Central memory CD4-positive, alpha-beta T cell (primary cell): Measurements from ENCODE around the gene CHAD.
"Not testable (repeated sequence)": the region's sequence is repeated elsewhere in the genome, so short reads cannot be mapped to it uniquely, and the experiment has no call there.

ENCODE experiments used
- DNase-seq: peaks from one replicate; pipeline ENCODE4 v3.0.0; 2022

The CHAD gene

DNA sequence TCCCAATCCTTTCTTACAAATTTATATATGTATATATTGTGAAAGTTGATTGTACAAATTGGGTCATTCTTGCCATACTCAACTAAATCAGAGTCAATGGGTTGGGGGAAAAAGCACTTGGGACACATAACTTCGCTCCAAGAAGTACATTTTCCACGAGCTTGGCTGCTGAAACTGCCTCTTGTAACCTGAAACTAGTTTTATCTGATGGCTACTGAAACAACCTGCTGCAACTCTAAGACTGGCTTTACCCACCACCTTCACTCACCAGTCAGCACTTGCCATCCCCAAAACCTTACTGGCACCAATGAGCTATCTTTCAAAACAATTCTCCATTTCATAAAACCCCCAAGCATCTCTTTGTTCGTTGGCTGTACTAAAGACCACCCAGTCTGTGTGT lies 25.1 kb upstream of the CHAD start:
- DNase-seq = no peak

DNA sequence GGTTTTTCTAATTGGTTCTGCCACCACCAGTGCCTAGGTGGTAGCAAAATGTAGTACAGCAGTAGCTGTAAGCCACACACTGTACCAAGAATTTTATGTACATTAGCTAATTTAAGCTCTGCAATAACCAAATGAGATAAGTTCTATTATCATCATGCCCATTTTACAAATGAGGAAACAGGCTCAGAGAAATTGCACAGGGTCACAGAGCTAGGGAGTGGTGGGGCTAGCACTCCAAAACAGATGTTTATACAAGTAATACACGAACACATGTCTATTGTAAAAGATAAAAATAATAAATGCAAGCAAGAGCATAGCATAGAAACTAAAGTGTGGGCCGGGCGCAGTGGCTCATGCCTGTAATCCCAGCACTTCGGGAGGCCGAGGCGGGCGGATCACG lies 23.5 kb upstream of the CHAD start:
- no peak for DNase-seq

DNA sequence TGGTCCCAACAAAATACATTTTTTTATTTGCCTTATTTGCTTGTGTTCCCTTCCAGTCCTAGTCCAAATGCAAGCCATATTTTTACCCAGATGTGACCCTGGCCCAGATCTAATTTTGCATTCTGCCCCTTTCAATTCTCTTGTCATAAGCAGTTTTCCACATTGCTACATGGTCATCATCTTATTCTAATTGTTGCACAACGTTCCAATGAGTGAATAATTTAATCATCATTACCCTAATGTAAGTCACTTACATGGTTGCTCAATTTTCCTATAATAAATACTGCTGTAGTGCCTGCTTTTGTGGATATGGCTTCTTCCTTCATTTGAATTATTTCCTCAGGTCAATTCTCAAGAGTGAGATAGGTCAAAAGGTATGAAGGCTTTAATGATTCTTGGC lies 22.8 kb upstream of the CHAD start:
- no peak for DNase-seq

DNA sequence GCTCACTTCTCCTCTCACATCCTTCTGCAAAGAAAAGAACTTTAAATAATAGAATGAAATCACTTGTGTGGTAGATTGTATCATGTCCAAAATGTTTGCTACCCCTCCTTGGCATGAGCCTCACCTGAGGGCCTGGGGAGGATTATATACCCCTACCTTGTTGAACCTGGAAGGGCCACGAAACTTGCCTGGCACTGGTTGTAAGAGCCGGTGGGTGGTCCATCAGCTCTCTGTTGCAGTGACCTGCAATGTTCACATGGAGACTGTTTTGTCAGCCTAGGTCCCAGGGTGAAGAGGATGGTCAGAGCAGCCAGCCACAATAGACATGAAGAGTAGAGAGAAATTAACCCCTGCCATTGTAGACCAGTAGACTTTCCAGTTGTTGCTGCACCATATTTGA lies 20.2 kb upstream of the CHAD start:
- DNase-seq = no peak

DNA sequence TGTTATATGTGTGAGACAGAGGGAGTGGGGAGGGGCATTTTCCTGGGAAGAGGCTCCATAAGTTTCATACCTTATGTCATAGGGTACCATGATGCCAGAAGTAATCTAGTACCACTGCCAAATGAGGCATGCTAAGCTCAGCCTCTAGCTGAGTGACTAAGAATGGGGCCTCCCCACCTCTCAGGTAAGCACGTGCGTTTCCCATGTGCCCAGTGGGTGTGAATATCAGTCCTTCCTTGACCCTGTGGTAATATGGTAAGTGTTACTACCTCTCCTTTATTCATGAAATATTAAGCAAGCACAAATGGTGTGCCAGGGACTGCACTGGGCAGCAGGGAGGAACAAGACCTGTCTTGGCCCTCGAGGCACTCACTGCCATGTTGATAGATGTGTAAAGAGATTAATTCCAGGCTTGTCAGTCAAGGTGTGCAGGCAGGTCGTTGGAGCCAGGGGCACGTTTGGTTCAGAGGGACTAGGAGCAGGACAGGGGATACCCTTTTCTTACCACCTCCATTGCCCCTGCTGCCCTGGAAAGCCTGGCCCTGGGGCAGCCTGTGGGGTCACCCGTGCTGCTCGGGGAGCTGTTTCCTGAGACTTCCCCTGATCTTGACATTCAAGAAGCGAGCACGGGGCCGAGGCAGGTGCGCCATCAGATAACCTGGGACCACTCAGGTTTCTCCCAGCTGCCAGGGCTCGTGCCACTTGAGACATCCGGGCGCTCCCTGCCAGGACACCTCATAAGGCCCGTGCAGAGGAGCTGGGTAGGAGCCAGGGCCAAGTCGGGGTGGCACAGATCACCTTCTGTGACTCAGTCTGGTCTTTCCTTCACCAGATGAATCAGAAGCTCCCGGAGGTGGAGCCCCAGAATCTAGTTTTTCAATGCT lies 18.8 kb upstream of the CHAD start:
- no peak for DNase-seq

DNA sequence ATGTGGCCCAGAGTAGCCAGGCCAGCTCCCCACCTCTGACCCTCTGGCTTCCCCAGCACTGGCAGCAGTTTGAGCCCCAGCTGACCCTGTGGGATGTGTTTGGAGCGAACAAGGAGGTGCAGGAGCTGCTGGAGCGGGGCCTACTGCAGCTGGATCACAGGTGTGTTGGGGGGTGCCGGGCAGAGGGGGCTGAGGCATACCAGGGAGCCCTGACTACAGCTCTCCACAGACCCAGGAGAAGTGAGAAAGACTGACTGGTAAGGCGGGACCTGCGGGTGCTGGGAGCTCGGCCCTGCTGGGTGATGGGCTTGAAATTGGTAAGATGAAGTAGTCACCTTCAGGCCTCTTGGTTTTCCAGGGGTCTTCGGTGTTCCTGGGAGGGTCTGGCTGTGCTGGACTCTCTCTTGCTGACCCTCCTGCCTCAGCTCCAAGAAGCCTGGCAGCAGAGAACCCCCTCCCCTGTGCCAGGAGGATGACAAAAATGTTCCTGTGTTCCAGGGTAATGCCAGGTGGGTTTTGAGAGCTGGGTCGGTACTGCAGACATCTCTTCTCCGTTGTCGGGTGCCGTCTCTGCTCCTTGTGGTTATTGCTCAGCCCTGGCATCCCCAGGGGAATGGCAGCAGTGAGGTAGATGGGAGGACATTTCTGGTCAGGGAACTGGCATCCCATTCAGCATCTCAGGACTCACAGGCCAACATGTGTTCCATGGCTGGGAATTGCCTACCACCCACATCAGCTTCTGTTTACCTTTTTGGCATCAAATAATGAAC lies 15.9 kb upstream of the CHAD start:
- DNase-seq = no peak

DNA sequence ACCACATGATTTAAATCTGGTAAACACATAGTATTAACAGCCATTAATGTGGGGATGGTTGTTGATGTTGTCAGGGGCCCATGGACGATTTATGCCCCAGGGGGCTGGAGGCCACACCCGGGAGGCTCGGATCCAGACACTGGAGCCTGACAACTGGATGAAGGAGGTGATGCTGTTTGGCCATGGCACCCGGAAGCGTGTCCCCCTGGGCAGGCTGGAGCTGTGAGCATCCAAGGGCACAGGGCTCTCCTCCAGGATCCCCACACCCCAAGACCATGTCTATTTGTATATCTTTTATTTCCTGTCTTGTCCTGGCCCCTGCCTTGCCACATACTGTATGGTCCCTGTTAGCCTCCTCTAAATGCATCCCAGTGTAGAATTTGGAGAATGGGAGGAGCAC lies 14.6 kb upstream of the CHAD start:
- no peak for DNase-seq

DNA sequence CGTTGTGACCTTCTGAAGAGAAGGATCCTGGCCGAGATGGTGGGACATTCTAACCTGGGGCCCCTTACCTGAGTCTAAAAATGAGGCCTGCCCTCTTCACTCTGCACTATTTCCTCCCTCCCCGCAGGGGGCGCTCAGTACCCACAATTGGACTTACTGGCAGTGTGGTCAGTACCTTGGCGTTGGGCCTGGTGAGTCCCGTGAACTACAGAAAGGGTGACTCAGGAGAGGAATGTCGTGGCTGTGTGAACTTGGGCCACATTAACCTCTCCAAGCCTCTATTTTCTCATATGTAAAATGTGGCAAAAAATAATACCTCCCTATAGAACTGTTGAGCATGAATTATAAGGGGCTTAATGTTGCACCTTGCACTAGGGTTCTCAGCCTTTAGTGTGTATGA lies 13.8 kb upstream of the CHAD start:
- DNase-seq = peak; percentile 60

DNA sequence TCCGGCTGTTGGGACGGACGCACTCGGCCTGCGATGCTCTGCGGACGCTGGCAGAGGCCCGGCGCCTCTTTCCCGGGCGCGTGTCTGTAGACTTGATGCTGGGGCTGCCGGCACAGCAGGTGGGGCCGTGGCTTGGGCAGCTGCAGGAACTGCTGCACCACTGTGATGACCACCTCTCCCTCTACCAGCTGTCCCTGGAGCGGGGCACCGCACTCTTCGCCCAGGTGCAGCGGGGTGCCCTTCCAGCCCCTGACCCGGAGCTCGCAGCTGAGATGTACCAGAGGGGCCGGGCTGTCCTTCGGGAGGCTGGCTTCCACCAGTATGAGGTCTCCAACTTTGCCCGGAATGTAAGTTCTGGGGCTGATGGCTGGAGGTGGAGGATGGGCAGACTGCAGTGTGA lies 13.4 kb upstream of the CHAD start:
- no peak for DNase-seq

DNA sequence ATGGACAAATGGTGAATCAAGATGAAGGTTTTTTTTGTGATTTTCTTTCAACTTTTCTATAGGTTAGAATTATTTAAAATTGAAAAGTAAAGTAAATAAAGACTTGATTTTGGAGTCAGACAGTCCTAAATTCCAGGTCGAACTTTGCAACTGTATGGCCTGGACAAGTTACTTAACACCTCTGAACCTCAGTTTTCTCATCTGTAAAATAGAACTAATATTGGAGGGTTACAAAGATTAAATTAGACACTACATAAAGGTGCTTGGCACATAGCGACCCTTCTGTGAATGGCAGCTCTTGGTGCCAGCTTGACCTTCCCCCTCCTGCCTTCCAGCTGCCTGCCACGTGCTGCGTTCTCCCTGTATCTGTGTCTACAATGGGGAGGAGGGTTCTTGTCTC lies 13.0 kb upstream of the CHAD start:
- DNase-seq = no peak

DNA sequence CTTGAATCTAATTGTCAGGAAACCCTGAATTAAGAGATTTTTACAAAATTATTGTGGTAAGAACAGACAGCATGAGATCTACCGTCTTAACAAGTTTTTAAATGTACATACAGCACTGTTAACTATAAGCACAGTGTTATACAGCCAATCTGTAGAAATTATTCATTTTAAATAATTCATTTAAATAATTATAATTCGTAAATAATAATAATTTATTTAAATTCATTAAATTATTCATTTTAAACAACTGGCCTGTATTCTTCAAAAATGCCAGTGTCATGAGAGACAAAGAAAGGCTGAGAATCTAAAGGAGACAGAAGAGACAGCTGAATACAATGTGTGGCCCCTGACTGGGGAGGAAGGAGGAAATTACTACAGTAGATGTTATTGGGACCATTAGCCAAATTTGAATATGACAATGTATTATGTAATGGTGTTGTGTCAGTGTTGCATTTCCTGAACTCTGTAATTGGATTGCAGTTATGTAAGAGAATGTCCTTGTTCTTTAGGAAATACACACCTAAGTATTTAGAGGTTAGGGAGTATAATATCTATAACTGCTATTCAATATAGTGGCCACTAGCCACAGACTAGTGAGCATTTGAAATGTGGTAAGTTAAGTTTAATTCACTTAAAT lies 12.3 kb upstream of the CHAD start:
- no peak for DNase-seq

DNA sequence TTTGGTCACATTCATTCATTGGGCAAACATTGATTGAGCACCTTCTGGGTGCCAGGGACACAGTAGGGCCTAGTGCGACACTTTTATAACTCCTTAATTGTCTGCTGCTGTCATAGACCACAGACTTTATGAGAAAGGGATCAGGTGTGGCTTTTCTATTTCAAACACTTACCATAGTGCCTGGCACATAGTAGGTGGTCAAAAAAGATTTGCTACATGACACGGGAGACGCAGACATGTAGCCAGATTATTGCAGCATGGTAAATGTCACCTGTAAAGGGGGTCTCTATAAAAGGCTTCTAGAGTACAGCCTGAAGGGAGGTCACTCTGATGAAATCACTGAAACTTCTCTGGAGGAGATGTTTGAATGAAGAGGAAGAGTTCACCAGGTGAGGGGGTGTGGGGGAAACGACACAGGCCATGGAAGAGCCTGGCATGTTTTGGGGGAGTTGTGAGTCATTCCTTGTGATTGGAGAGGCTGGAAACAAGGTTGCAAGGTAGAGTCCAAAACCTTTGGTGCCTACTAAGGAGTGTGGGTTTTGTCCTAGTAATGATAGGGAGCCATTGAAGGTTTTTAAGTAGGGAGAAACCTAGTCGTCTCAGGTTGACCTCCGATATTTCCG lies 11.6 kb upstream of the CHAD start:
- DNase-seq = no peak

DNA sequence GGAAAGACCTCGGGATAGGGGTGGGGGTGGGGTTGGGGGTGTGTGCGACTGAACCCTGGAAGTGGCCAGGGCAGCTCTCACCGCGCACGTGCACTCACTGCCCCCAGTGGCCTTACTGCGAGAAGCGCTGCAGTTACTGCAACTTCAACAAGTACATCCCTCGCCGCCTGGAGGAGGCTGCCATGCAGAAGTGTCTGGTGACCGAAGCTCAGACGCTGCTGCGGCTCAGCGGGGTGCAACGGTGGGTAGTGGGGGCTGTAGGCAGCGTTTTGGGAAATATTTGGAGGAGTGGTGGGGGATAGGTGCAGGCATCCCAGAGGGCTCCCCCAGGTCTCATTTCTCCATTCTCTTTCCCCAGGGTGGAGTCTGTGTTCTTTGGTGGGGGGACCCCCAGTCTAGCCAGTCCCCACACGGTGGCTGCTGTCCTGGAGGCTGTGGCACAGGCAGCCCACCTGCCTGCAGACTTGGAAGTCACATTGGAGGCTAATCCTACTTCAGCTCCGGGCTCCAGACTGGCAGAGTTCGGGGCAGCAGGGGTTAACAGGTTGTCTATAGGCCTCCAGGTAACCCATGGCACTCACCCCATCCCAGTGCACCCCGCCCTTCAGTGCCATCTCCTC lies 11.0 kb upstream of the CHAD start:
- peak; percentile 50 for DNase-seq

DNA sequence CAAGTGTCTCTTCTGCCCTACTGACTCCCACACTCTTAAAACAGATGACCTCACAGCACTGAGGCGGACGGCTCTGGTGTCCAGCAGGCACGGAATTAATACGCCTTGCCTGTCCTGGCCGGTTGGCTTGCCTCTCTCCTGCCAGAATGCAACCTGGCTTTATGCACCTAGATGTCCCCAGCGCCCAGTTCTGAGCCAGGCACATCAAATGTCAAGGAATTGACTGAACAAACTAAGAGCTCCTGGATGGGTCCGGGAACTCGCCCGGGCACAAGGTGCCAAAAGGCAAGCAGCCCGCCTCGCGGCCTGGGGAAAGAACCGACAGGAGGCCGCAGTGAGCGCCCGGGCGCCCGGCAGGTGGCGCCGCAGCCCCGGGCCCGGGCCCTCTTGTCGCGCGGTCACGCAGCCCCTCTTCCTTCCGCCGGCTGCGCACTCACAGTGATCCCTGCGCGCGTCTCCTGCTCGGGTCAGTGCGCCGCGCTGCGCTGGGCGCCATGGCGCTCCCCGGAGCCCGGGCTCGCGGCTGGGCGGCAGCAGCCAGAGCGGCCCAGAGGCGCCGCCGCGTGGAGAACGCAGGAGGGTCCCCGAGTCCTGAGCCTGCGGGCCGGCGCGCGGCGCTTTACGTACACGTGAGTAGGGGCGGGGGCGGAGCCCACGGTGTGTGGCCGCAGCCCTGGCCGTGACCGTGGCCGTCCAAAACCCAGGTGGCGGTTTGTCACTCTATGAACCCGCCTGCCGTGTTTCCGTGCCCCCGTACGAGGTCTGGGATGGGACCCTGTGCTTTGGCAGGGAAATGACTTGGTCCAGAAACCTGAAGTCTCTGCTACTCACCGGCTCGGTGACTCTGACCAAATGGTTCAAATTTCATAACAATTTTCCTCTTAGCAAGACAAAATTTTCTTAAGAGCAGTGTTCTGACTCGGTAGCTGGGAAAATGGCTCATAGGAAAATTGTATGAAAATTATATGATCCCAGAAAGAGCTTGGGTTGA lies 10.0 kb upstream of the CHAD start, which contains the start of gene RSAD1:
Gene RSAD1, plus strand, starts transcription at position 470 of the 991 bp plus-strand sequence. Its CDS starts 25 bp downstream, at position 495.
- peak; percentile 81 for DNase-seq

DNA sequence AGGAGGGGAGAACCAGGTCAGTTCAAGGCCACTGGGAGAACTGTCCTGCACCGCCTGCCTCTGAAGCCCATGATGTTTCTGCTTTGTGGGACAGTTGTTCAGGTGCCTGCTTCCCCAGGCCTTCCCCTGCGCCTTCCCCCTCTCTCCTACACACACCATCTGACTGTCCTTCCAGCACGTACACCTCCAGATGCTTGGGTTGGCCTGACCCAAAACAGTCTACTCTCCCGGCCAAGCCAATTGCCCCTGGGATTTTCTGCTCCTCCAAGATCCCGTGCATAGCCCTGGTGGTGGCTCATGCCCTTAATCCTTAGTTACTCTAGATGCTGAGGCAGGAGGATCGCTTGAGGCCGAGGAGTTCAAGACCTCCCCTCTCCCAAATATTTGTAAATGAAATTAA lies 9.3 kb upstream of the CHAD start:
- no peak for DNase-seq

DNA sequence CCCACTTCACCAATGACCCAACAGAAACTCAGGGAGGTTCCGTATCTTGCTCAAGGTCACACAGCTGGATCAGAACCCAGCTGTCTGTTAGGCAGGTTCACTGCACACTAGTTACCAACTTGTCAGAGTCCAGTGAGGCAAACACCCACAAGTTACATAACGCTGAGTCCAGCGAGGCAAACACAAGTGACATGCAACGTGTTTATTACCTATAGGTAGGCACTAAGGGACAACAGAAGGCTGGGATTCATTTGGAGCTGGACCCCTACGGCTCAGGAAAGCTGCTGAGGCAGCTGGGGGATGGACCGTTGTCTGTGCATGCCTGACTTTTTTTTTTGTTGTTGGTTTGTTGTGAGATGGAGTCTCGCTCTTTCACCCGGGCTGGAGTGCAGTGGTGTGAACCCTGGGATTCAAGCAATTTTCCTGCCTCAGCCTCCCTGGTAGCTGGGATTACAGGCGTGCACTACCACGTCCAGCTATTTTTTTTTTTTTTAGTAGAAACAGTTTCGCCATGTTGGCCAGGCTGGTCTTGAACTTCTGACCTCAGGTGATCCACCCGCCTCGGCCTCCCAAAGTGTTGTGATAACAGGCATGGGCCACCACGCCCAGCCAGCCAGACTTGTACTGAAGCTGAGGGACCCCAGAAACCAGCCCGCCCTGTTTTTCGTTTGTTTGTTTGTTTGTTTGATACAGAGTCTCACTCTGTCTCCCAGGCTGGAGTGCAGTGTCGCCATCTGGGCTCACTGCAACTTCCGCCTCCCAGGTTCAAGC lies 8.1 kb upstream of the CHAD start:
- no peak for DNase-seq

DNA sequence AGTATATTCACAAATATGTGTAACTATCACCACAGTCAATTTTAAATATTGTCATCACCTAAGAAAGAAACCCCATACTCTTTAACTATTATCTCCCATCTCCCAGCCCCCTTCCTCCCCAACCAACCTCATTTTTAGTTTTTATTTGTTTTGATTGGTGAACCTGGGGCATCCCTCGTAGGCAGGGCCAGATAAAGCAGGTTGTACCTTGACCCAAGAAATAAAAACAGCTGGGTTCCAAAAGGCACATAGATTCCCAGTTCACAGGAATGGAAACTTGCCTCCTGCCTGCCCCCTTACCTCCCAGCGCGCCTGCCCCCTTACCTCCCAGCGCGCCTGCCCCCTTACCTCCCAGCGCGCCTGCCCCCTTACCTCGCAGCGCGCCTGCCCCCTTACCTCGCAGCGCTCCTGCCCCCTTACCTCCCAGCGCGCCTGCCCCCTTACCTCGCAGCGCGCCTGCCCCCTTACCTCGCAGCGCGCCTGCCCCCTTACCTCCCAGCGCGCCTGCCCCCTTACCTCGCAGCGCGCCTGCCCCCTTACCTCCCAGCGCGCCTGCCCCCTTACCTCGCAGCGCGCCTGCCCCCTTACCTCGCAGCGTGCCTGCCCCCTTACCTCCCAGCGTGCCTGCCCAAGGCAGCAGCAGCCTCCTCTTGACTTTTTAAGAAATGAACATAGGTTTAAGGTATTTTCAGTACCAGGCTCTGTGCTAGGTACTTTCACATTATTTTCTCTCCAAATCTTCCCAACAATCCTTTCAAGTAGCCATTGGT lies 7.3 kb upstream of the CHAD start:
- DNase-seq = not testable (repeated sequence)

DNA sequence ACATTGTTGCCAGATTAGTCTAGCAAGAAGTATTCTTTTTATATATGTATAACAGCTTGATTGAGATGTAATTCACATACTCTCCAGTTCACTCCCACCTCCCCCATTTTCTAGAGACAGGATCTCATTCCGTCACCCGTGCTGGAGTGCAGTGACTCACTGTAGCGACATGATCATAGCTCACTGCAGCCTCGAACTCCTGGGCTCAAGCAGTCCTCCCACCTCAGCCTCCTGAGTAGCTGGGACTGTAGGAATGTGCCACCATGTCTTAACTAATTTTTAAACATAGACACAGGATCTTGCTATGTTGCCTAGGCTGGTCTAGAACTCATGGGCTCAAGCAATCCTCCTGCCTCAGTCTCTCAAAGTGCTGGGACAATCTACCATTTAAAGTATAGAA lies 6.7 kb upstream of the CHAD start:
- no peak for DNase-seq

DNA sequence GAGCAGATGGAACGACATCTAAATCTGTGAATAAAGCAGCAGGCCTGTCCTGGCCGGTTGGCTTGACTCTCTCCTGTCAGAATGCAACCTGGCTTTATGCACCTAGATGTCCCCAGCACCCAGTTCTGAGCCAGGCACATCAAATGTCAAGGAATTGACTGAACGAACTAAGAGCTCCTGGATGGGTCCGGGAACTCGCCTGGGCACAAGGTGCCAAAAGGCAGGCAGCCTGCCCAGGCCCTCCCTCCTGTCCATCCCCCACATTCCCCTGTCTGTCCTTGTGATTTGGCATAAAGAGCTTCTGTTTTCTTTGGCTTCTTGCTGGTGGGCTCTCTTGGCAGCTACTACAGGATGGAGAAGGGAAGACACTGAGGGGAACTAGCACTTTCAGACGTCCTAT lies 5.8 kb upstream of the CHAD start:
- DNase-seq = no peak

DNA sequence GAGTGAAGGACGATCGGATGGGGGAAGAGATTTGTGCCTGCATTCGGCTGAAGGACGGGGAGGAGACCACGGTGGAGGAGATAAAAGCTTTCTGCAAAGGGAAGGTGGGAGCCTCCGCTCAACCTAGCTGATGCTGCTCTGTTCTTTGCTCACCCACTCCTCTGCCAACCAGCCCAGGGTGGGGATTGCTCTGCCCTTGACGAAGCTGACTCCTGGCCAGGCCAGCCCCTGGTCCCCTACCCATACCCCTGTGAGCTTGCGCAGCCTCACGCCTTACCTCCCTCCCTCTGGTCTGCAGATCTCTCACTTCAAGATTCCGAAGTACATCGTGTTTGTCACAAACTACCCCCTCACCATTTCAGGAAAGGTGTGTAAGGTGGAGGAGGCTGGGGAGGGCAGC lies 5.2 kb upstream of the CHAD start:
- DNase-seq = no peak
